ENCODE measurements around the gene FCGR2B.
"Not testable (repeated sequence)": the region's sequence is repeated elsewhere in the genome, so short reads cannot be mapped to it uniquely, and the experiment has no call there.

Gene FCGR2B

GRCh38 chr1:161706482-161707347, 43.8 kb downstream of the FCGR2B start, which contains the start of gene FCRLA:
FCRLA (plus strand) TSS chr1:161707229; CDS start chr1:161707265, 36 bp downstream.
- ATAC-seq (peak; percentile 93), DNase-seq (no peak)
- no peak within 1 kb of the TSS for H3K4me3 Mint-ChIP-seq
- H3K9me3 Mint-ChIP-seq, result no peaks in the 10 kb centered on the region
- H3K36me3 Mint-ChIP-seq (ENCODE audit: low read depth), result no peaks in the 10 kb centered on the region
- H3K27ac Mint-ChIP-seq, result no peak within 1 kb of the TSS
- H3K27me3 Mint-ChIP-seq, result peaks cover 6% of the 10 kb centered on the region
- peaks cover 8% of the 10 kb centered on the region for H3K4me1 Mint-ChIP-seq

- Mint-ChIP-seq H3K4me1 (peaks cover 8% of the 10 kb centered on the region), H3K27me3 (peaks cover 6% of the 10 kb centered on the region), H3K36me3 (ENCODE audit: low read depth) (no peaks in the 10 kb centered on the region), H3K27ac (no peak overlapping the region), H3K9me3 (no peaks in the 10 kb centered on the region), H3K4me3 (no peak overlapping the region)
- DNase-seq, result no peak
- no peak for ATAC-seq
These were observed 44.6 kb downstream of the FCGR2B start for GRCh38 chr1:161707503-161707902.

GRCh38 chr1:161709373-161709772, 46.4 kb downstream of the FCGR2B start:
- Mint-ChIP-seq H3K27me3 (peaks cover 6% of the 10 kb centered on the region), H3K4me1 (peaks cover 8% of the 10 kb centered on the region), H3K9me3 (no peaks in the 10 kb centered on the region), H3K36me3 (ENCODE audit: low read depth) (no peaks in the 10 kb centered on the region), H3K27ac (peak overlapping the region; percentile 55), H3K4me3 (no peak overlapping the region)
- no peak for DNase-seq
- ATAC-seq, result no peak

- H3K4me3 Mint-ChIP-seq, result no peak overlapping the region
- ATAC-seq, result no peak
These were observed 47.6 kb downstream of the FCGR2B start for GRCh38 chr1:161710560-161710959.

GRCh38 chr1:161718559-161719324, 55.8 kb downstream of the FCGR2B start:
- H3K36me3 Mint-ChIP-seq (ENCODE audit: low read depth), result no peaks in the 10 kb centered on the region
- H3K9me3 Mint-ChIP-seq, result no peaks in the 10 kb centered on the region
- no peak overlapping the region for H3K4me3 Mint-ChIP-seq
- ATAC-seq, result no peak
- peaks cover 28% of the 10 kb centered on the region for H3K4me1 Mint-ChIP-seq
- peaks cover 16% of the 10 kb centered on the region for H3K27me3 Mint-ChIP-seq
- DNase-seq, result no peak
- H3K27ac Mint-ChIP-seq, result peak overlapping the region; percentile 24

More at GRCh38 chr1:161710560-161710959, 47.6 kb downstream of the FCGR2B start:
- no peak for DNase-seq
- H3K4me1 Mint-ChIP-seq, result peaks cover 7% of the 10 kb centered on the region
- no peaks in the 10 kb centered on the region for H3K9me3 Mint-ChIP-seq
- H3K36me3 Mint-ChIP-seq (ENCODE audit: low read depth), result no peaks in the 10 kb centered on the region
- H3K27ac Mint-ChIP-seq, result no peak overlapping the region
- H3K27me3 Mint-ChIP-seq, result peaks cover 6% of the 10 kb centered on the region

GRCh38 chr1:161719325-161719611, 56.3 kb downstream of the FCGR2B start:
- H3K36me3 Mint-ChIP-seq (ENCODE audit: low read depth), result no peaks in the 10 kb centered on the region
- no peak overlapping the region for H3K4me3 Mint-ChIP-seq
- peaks cover 20% of the 10 kb centered on the region for H3K27me3 Mint-ChIP-seq
- ATAC-seq (no peak), DNase-seq (no peak)
- peak overlapping the region; percentile 24 for H3K27ac Mint-ChIP-seq
- H3K9me3 Mint-ChIP-seq, result no peaks in the 10 kb centered on the region
- peaks cover 28% of the 10 kb centered on the region for H3K4me1 Mint-ChIP-seq

GRCh38 chr1:161720422-161720821, 57.5 kb downstream of the FCGR2B start:
- H3K27me3 Mint-ChIP-seq, result peaks cover 27% of the 10 kb centered on the region
- no peak overlapping the region for H3K27ac Mint-ChIP-seq
- no peak overlapping the region for H3K4me3 Mint-ChIP-seq
- DNase-seq (no peak), ATAC-seq (no peak)
- no peaks in the 10 kb centered on the region for H3K9me3 Mint-ChIP-seq
- peaks cover 32% of the 10 kb centered on the region for H3K4me1 Mint-ChIP-seq
- no peaks in the 10 kb centered on the region for H3K36me3 Mint-ChIP-seq (ENCODE audit: low read depth)

GRCh38 chr1:161720956-161721737, 58.2 kb downstream of the FCGR2B start, which contains the start of gene FCRLB:
FCRLB (plus strand) TSS chr1:161721544; CDS start chr1:161722673, 1,129 bp downstream.
- H3K27ac Mint-ChIP-seq, result peak within 1 kb of the TSS; percentile 57
- H3K9me3 Mint-ChIP-seq, result no peaks in the 10 kb centered on the region
- no peak for ATAC-seq
- peaks cover 39% of the 10 kb centered on the region for H3K4me1 Mint-ChIP-seq
- H3K4me3 Mint-ChIP-seq, result no peak within 1 kb of the TSS
- peaks cover 32% of the 10 kb centered on the region for H3K27me3 Mint-ChIP-seq
- H3K36me3 Mint-ChIP-seq (ENCODE audit: low read depth), result no peaks in the 10 kb centered on the region
- DNase-seq, result no peak

- no peak for DNase-seq
- no peak for ATAC-seq
- Mint-ChIP-seq H3K4me3 (no peak overlapping the region), H3K9me3 (no peaks in the 10 kb centered on the region), H3K36me3 (ENCODE audit: low read depth) (no peaks in the 10 kb centered on the region), H3K27ac (peak overlapping the region; percentile 57), H3K4me1 (peaks cover 42% of the 10 kb centered on the region), H3K27me3 (peaks cover 32% of the 10 kb centered on the region)
These were observed 58.9 kb downstream of the FCGR2B start for GRCh38 chr1:161721738-161722343.

- H3K4me1 Mint-ChIP-seq, result peaks cover 40% of the 10 kb centered on the region
- no peak for DNase-seq
These were observed 59.5 kb downstream of the FCGR2B start for GRCh38 chr1:161722406-161722805.

GRCh38 chr1:161723459-161724141, 60.7 kb downstream of the FCGR2B start:
- peaks cover 32% of the 10 kb centered on the region for H3K27me3 Mint-ChIP-seq
- DNase-seq (no peak), ATAC-seq (no peak)
- no peak overlapping the region for H3K27ac Mint-ChIP-seq
- H3K36me3 Mint-ChIP-seq (ENCODE audit: low read depth), result no peaks in the 10 kb centered on the region
- H3K4me3 Mint-ChIP-seq, result no peak overlapping the region
- peaks cover 49% of the 10 kb centered on the region for H3K4me1 Mint-ChIP-seq
- no peaks in the 10 kb centered on the region for H3K9me3 Mint-ChIP-seq

More at GRCh38 chr1:161722406-161722805, 59.5 kb downstream of the FCGR2B start:
- Mint-ChIP-seq H3K36me3 (ENCODE audit: low read depth) (no peaks in the 10 kb centered on the region), H3K9me3 (no peaks in the 10 kb centered on the region), H3K4me3 (no peak overlapping the region), H3K27ac (no peak overlapping the region), H3K27me3 (peaks cover 32% of the 10 kb centered on the region)
- no peak for ATAC-seq

GRCh38 chr1:161725258-161725907, 62.4 kb downstream of the FCGR2B start:
- Mint-ChIP-seq H3K27me3 (peaks cover 32% of the 10 kb centered on the region), H3K4me1 (peaks cover 58% of the 10 kb centered on the region), H3K27ac (peak overlapping the region; percentile 64), H3K4me3 (peak overlapping the region; percentile 83)
- H3K9me3 Mint-ChIP-seq; ATAC-seq; DNase-seq; H3K36me3 Mint-ChIP-seq (ENCODE audit: low read depth): not testable (repeated sequence)

- Mint-ChIP-seq H3K27me3 (peaks cover 32% of the 10 kb centered on the region), H3K27ac (peak overlapping the region; percentile 64), H3K9me3 (no peaks in the 10 kb centered on the region), H3K36me3 (ENCODE audit: low read depth) (no peaks in the 10 kb centered on the region), H3K4me3 (peak overlapping the region; percentile 83), H3K4me1 (peaks cover 64% of the 10 kb centered on the region)
- DNase-seq (peak; percentile 46), ATAC-seq (peak; percentile 13)
These were observed 63.0 kb downstream of the FCGR2B start for GRCh38 chr1:161725908-161726472.

Measured in activated naive CD8-positive, alpha-beta T cell treated with anti-CD3 and anti-CD28 coated beads, Interleukin-2, amount 50 U/mL, for 24 hours (primary cell).